Suprapubic skin (tissue), 4 donors: ENCODE measurements around the gene PDCD2. TPM values are rescaled to one million over a fixed set of nuclear protein-coding genes. Genes with fewer than 3 reads are reported as not detected.

Experiments used
- DNase-seq, 2 donors: peaks; one replicate each; pipeline ENCODE4 v3.0.0-alpha.2; 2019; ENCODE audit warnings: low spot score in 2 of 2
- H3K27ac ChIP-seq: fragments of 200-600 bp; sonication (generic); one replicate; pipeline ENCODE4 v1.5.1; 2019
- H3K27me3 ChIP-seq: fragments of 200-600 bp; sonication (generic); one replicate; pipeline ENCODE4 v1.5.1; 2019
- H3K36me3 ChIP-seq: fragments of 200-600 bp; sonication (generic); one replicate; pipeline ENCODE4 v1.5.1; 2019
- H3K4me1 ChIP-seq: fragments of 200-600 bp; sonication (generic); one replicate; pipeline ENCODE4 v1.5.1; 2019
- H3K4me3 ChIP-seq: fragments of 200-600 bp; sonication (generic); one replicate; pipeline ENCODE4 v1.5.1; 2019; ENCODE audit warnings: mild to moderate bottlenecking
- H3K9me3 ChIP-seq: fragments of 200-600 bp; sonication (generic); one replicate; pipeline ENCODE4 v1.5.1; 2019
- CTCF ChIP-seq, 2 donors: fragments of 200-600 bp in 1 of 2; fragments of 450-650 bp in 1 of 2; sonication (generic) in 1 of 2; IDR thresholded peaks; one replicate each; pipeline ENCODE4 v1.5.1; 2016 to 2019; ENCODE audit warnings: antibody characterized with exemption in 2 of 2, mild to moderate bottlenecking in 1 of 2, moderate library complexity in 1 of 2
- EP300 ChIP-seq: sonication (generic); formaldehyde crosslinking; IDR thresholded peaks from one replicate; pipeline ENCODE4 v1.6.1; 2017; ENCODE audit warnings: antibody characterized with exemption
- POLR2A ChIP-seq, 2 donors: fragments of 450-650 bp; IDR thresholded peaks; one replicate each; pipeline ENCODE4 v1.6.1; 2017; ENCODE audit warnings: antibody characterized with exemption in 2 of 2, mild to moderate bottlenecking in 2 of 2, moderate library complexity in 2 of 2
- POLR2AphosphoS5 ChIP-seq, 3 donors: sonication (generic); formaldehyde crosslinking; IDR thresholded peaks; one replicate each; pipeline ENCODE4 v1.6.1; 2017; ENCODE audit warnings: antibody characterized with exemption in 3 of 3
- WGBS: methylation state at CpG from one replicate; pipeline ENCODE4 v1.1.5; 2018; 5-methylcytosine and 5-hydroxymethylcytosine counted together
- total RNA-seq, 4 donors: library from RNA; depleted of rRNA; stranded (reverse); fragments of >200 nt; gene quantifications; one replicate each; pipeline ENCODE4 v1.1.0, GENCODE V29; 2016

Gene PDCD2
- total RNA-seq, 4 donors from 2014 or later, result 50.0 to 80.3 (median 73.7) TPM

GRCh38 chr6:170542031-170542719 lies 42.3 kb downstream of the PDCD2 start:
- Histone ChIP-seq H3K9me3 (no peaks in the 10 kb centered on the region), H3K27me3 (no peaks in the 10 kb centered on the region), H3K4me3 (no peak overlapping the region), H3K4me1 (no peaks in the 10 kb centered on the region), H3K36me3 (peaks cover 92% of the 10 kb centered on the region), H3K27ac (no peak overlapping the region)
- DNase-seq, result no peak
- WGBS, result 88% methylated on average over 10 of the region's 10 CpGs
- no peak for TF ChIP-seq CTCF (IDR thresholded peaks at IDR 0.05)
- TF ChIP-seq POLR2A (IDR thresholded peaks at IDR 0.05), result no peak
- TF ChIP-seq POLR2AphosphoS5 (IDR thresholded peaks at IDR 0.05), result no peak
- TF ChIP-seq EP300, result no peak

- H3K4me1 ChIP-seq, result no peaks in the 10 kb centered on the region
- no peak overlapping the region for H3K4me3 ChIP-seq
- peaks cover 92% of the 10 kb centered on the region for H3K36me3 ChIP-seq
- no peak for TF ChIP-seq EP300
- no peak for TF ChIP-seq CTCF (IDR thresholded peaks at IDR 0.05)
- TF ChIP-seq POLR2A (IDR thresholded peaks at IDR 0.05), result no peak
- TF ChIP-seq POLR2AphosphoS5 (IDR thresholded peaks at IDR 0.05), result no peak
- no peaks in the 10 kb centered on the region for H3K27me3 ChIP-seq
- no peak for DNase-seq
- no peak overlapping the region for H3K27ac ChIP-seq
- WGBS, result 84% methylated on average over 4 of the region's 4 CpGs
- H3K9me3 ChIP-seq, result no peaks in the 10 kb centered on the region
Observed at GRCh38 chr6:170537329-170537728, 47.1 kb downstream of the PDCD2 start.

GRCh38 chr6:170536671-170537070 lies 47.8 kb downstream of the PDCD2 start:
- H3K9me3 ChIP-seq, result no peaks in the 10 kb centered on the region
- 90% methylated on average over 5 of the region's 5 CpGs for WGBS
- H3K36me3 ChIP-seq, result peaks cover 92% of the 10 kb centered on the region
- H3K4me3 ChIP-seq, result no peak overlapping the region
- no peaks in the 10 kb centered on the region for H3K27me3 ChIP-seq
- no peak for DNase-seq
- TF ChIP-seq CTCF (IDR thresholded peaks at IDR 0.05), result no peak
- TF ChIP-seq POLR2AphosphoS5 (IDR thresholded peaks at IDR 0.05), result no peak
- TF ChIP-seq POLR2A (IDR thresholded peaks at IDR 0.05), result no peak
- TF ChIP-seq EP300, result no peak
- no peak overlapping the region for H3K27ac ChIP-seq
- no peaks in the 10 kb centered on the region for H3K4me1 ChIP-seq

- Histone ChIP-seq H3K4me1 (no peaks in the 10 kb centered on the region), H3K4me3 (no peak overlapping the region), H3K36me3 (peaks cover 85% of the 10 kb centered on the region), H3K27me3 (no peaks in the 10 kb centered on the region), H3K9me3 (no peaks in the 10 kb centered on the region), H3K27ac (no peak overlapping the region)
- 91% methylated on average over 5 of the region's 5 CpGs for WGBS
- no peak for DNase-seq
- TF ChIP-seq POLR2A (IDR thresholded peaks at IDR 0.05) (no peak), EP300 (no peak), POLR2AphosphoS5 (IDR thresholded peaks at IDR 0.05) (no peak), CTCF (IDR thresholded peaks at IDR 0.05) (no peak)
Observed at GRCh38 chr6:170535004-170535403, 49.4 kb downstream of the PDCD2 start.

- 69% methylated on average over 2 of the region's 2 CpGs for WGBS
- Histone ChIP-seq H3K9me3 (no peaks in the 10 kb centered on the region), H3K27ac (no peak overlapping the region), H3K4me3 (no peak overlapping the region), H3K4me1 (no peaks in the 10 kb centered on the region), H3K27me3 (no peaks in the 10 kb centered on the region), H3K36me3 (peaks cover 74% of the 10 kb centered on the region)
- no peak for DNase-seq
- TF ChIP-seq POLR2A (IDR thresholded peaks at IDR 0.05) (no peak), EP300 (no peak)
Observed at GRCh38 chr6:170533792-170534191, 50.6 kb downstream of the PDCD2 start.
